HCT116 (cell line): ENCODE measurements around the gene ATG5. TPM values are rescaled to one million over a fixed set of nuclear protein-coding genes. Genes with fewer than 3 reads are reported as not detected.

Experiments used
- ATAC-seq: fragments of 200-7000 bp; cut with Tn5 transposase; 2 replicates; pipeline ENCODE4 v1.9.1; 2020; ENCODE audit warnings: mild to moderate bottlenecking, moderate library complexity
- BruUV-seq: library from RNA; stranded (reverse); fragments of 400-500 nt; replicated peaks from 2 replicates; lab custom pipeline; 2021; lab: Mats Ljungman, UMichigan
- CTCF ChIA-PET: fragments of 300-600 bp; sonication (Branson Sonifier 250); formaldehyde crosslinking; loops from one replicate; lab custom pipeline; 2021; ENCODE audit warnings: antibody characterized with exemption; lab: Charles Lee
- POLR2A ChIA-PET: fragments of 300-600, 350-600 bp; sonication (Branson Sonifier 250); formaldehyde crosslinking; loops from one replicate; lab custom pipeline; 2021; ENCODE audit warnings: antibody characterized with exemption; lab: Charles Lee
- RAD21 ChIA-PET, 2 experiments: fragments of 300-600 bp; sonication (Branson Sonifier 250); formaldehyde crosslinking; loops; one replicate each; lab custom pipeline; 2023; ENCODE audit warnings: low total read pairs in 2 of 2; ENCODE audit not compliant: uncharacterized antibody in 2 of 2, unreplicated experiment in 2 of 2, low non-redundant PET in 1 of 2; lab: Charles Lee
- DNase-seq: peaks from one replicate; pipeline ENCODE4 v3.0.0-alpha.2; 2010; ENCODE audit warnings: low read depth, low spot score
- H2AFZ ChIP-seq: fragments of 200-600 bp; shearing (Covaris generic), sonication (generic); 2 replicates; pipeline ENCODE4 v1.6.1; 2017; ENCODE audit warnings: low read depth, mixed run types, mixed read lengths, antibody characterized with exemption, low read length; ENCODE audit not compliant: poor library complexity, severe bottlenecking
- H3K27ac ChIP-seq: 2 replicates; pipeline ENCODE4 v1.5.1; 2012; ENCODE audit warnings: low read depth, low read length
- H3K27me3 ChIP-seq: fragments of 200-600 bp; sonication (generic); 2 replicates; pipeline ENCODE4 v1.6.1; 2016; ENCODE audit warnings: mixed run types, low read length, mixed read lengths; ENCODE audit not compliant: insufficient read depth
- H3K36me3 ChIP-seq, 2 experiments: fragments of 200-500 bp in 1 of 2; fragments of 200-600 bp in 1 of 2; sonication (Bioruptor generic) in 1 of 2; sonication (generic) in 1 of 2; 2 replicates each; pipeline versions ENCODE4 v1.5.1 to v1.6.1; 2014 to 2016; ENCODE audit warnings: low read length in 2 of 2, inconsistent platforms in 1 of 2, mixed read lengths in 1 of 2, mixed run types in 1 of 2; ENCODE audit not compliant: insufficient read depth in 2 of 2, control insufficient read depth in 1 of 2
- H3K4me1 ChIP-seq, 2 experiments: fragments of 200-600 bp in 1 of 2; sonication (generic) in 1 of 2; 2 replicates each; pipeline versions ENCODE4 v1.5.1 to v1.6.1; 2012 to 2017; ENCODE audit warnings: low read length in 2 of 2, inconsistent platforms in 1 of 2, mild to moderate bottlenecking in 1 of 2, mixed read lengths in 1 of 2, mixed run types in 1 of 2, moderate library complexity in 1 of 2; ENCODE audit not compliant: insufficient read depth in 2 of 2, control insufficient read depth in 1 of 2
- H3K4me2 ChIP-seq: fragments of 200-600 bp; sonication (generic); 2 replicates; pipeline ENCODE4 v1.6.1; 2017; ENCODE audit warnings: mixed run types, low read length, mixed read lengths
- H3K4me3 ChIP-seq, 2 experiments: fragments of 200-600 bp in 1 of 2; sonication (generic) in 1 of 2; replicated peaks in 1 of 2; 2 replicates each; pipeline ENCODE4 v1.5.1; 2011 to 2016; ENCODE audit warnings: low read length in 2 of 2, control low read depth in 1 of 2, low read depth in 1 of 2, mild to moderate bottlenecking in 1 of 2, mixed read lengths in 1 of 2, mixed run types in 1 of 2
- H3K79me2 ChIP-seq: fragments of 200-600 bp; sonication (generic); 2 replicates; pipeline ENCODE4 v1.6.1; 2017; ENCODE audit warnings: mild to moderate bottlenecking, mixed run types, low read length, moderate library complexity, mixed read lengths; ENCODE audit not compliant: insufficient read depth
- H3K9ac ChIP-seq: fragments of 200-600 bp; sonication (generic); 2 replicates; pipeline ENCODE4 v1.6.1; 2016; ENCODE audit warnings: low read length, mixed read lengths
- H3K9me2 ChIP-seq: fragments of 200-600 bp; sonication (generic), shearing (Covaris generic); 2 replicates; pipeline ENCODE4 v1.6.1; 2017; ENCODE audit warnings: mixed run types, mild to moderate bottlenecking, moderate library complexity; ENCODE audit not compliant: insufficient read depth
- H3K9me3 ChIP-seq, 2 experiments: fragments of 200-500 bp in 1 of 2; fragments of 200-600 bp in 1 of 2; sonication (Bioruptor generic) in 1 of 2; sonication (generic) in 1 of 2; 2 replicates each; pipeline ENCODE4 v1.6.1; 2014 to 2017; ENCODE audit warnings: low read length in 2 of 2, mixed read lengths in 2 of 2, inconsistent platforms in 1 of 2, low read depth in 1 of 2, mild to moderate bottlenecking in 1 of 2, mixed run types in 1 of 2, moderate library complexity in 1 of 2; ENCODE audit not compliant: control insufficient read depth in 1 of 2, insufficient read depth in 1 of 2
- H4K20me1 ChIP-seq: fragments of 200-600 bp; sonication (generic), shearing (Covaris generic); 2 replicates; pipeline ENCODE4 v1.6.1; 2017; ENCODE audit warnings: mixed run types, mild to moderate bottlenecking, moderate library complexity; ENCODE audit not compliant: insufficient read depth
- CEBPB ChIP-seq: IDR thresholded peaks from 2 replicates; pipeline ENCODE4 v1.6.1; 2012; ENCODE audit warnings: low read depth
- EGR1 ChIP-seq: IDR thresholded peaks from 2 replicates; pipeline ENCODE4 v1.6.1; 2012; ENCODE audit warnings: low read depth
- ELF1 ChIP-seq: IDR thresholded peaks from 2 replicates; pipeline ENCODE4 v1.6.1; 2012; ENCODE audit warnings: low read depth, borderline replicate concordance
- EZH2 ChIP-seq: fragments of 200-600 bp; sonication (generic); IDR thresholded peaks from 2 replicates; pipeline ENCODE4 v1.6.1; 2017; ENCODE audit warnings: antibody characterized with exemption, mixed run types
- FOSL1 ChIP-seq: IDR thresholded peaks from 2 replicates; pipeline ENCODE4 v1.6.1; 2012; ENCODE audit warnings: low read depth
- JUND ChIP-seq: IDR thresholded peaks from 2 replicates; pipeline ENCODE4 v1.6.1; 2012
- POLR2A ChIP-seq: IDR thresholded peaks from 2 replicates; pipeline ENCODE4 v1.7.0; 2011; ENCODE audit warnings: borderline replicate concordance; ENCODE audit not compliant: insufficient read depth, insufficient read length; ENCODE audit errors: extremely low read depth
- RAD21 ChIP-seq: IDR thresholded peaks from 2 replicates; pipeline ENCODE4 v1.6.1; 2012; ENCODE audit warnings: low read depth, mild to moderate bottlenecking
- REST ChIP-seq: IDR thresholded peaks from 2 replicates; pipeline ENCODE4 v1.6.1; 2012; ENCODE audit warnings: low read depth
- SIN3A ChIP-seq: IDR thresholded peaks from 2 replicates; pipeline ENCODE4 v1.6.1; 2012; ENCODE audit warnings: low read depth
- YY1 ChIP-seq: IDR thresholded peaks from 2 replicates; pipeline ENCODE4 v1.6.1; 2011; ENCODE audit warnings: low read length, low read depth, moderate library complexity, mild to moderate bottlenecking; ENCODE audit not compliant: insufficient replicate concordance; ENCODE audit errors: extremely low read depth
- ZNF274 ChIP-seq: fragments of 200-500 bp; sonication (Bioruptor generic); IDR thresholded peaks from 2 replicates; pipeline ENCODE4 v1.6.1; 2014; ENCODE audit warnings: mild to moderate bottlenecking, low read depth, low read length, inconsistent platforms
- intact Hi-C: fragments of 100-400 bp; cut with micrococcal nuclease; formaldehyde crosslinking; loops from 2 replicates; pipeline ENCODE4 v1.10.0; 2022
- total RNA-seq: library from RNA; stranded (reverse); gene quantifications from one replicate; pipeline ENCODE4 v1.2.1, GENCODE V29; 2021; ENCODE audit not compliant: unreplicated experiment

Gene ATG5
- total RNA-seq, 1 experiment from 2014 or later, result 39.6 TPM

GRCh38 chr6:106286746-106287145, 38.8 kb downstream of the ATG5 start:
- TF ChIP-seq REST (no peak), EGR1 (no peak), ELF1 (no peak), YY1 (no peak), POLR2A (no peak), FOSL1 (no peak), JUND (no peak), RAD21 (no peak)
- Histone ChIP-seq H3K9ac (no peak overlapping the region), H3K4me2 (no peak overlapping the region), H3K36me3 (peaks cover 3 to 15% of the 10 kb centered on the region in 2 experiments; a peak in 3 of 4 replicates), H3K4me1 (no peaks in the 10 kb centered on the region), H3K79me2 (peaks cover 67% of the 10 kb centered on the region), H3K9me2 (no peaks in the 10 kb centered on the region), H2AFZ (no peak overlapping the region), H3K9me3 (peaks cover 0 to 3% of the 10 kb centered on the region in 2 experiments; a peak in 1 of 4 replicates), H4K20me1 (no peaks in the 10 kb centered on the region), H3K27ac (no peak overlapping the region), H3K4me3 (no peak overlapping the region), H3K27me3 (no peaks in the 10 kb centered on the region)
- intact Hi-C loops, result no loop called here
- CTCF ChIA-PET, result no interaction called here
- RAD21 ChIA-PET, result no interaction called here
- no TSS peak for BruUV-seq
- ATAC-seq (no peak), DNase-seq (no peak)
- POLR2A ChIA-PET, result no interaction called here

GRCh38 chr6:106283481-106283880, 42.1 kb downstream of the ATG5 start:
- no peak for ATAC-seq
- Histone ChIP-seq H3K4me3 (no peak overlapping the region), H3K9me2 (no peaks in the 10 kb centered on the region), H3K9ac (no peak overlapping the region), H3K27me3 (no peaks in the 10 kb centered on the region), H3K27ac (no peak overlapping the region), H3K4me1 (no peaks in the 10 kb centered on the region), H2AFZ (no peak overlapping the region), H4K20me1 (no peaks in the 10 kb centered on the region), H3K4me2 (no peak overlapping the region), H3K9me3 (no peaks in the 10 kb centered on the region), H3K36me3 (0 out of 4 replicates have a peak, but pooled peaks cover 0 to 4% of the 10 kb centered on the region in 2 experiments), H3K79me2 (peaks cover 54% of the 10 kb centered on the region)
- POLR2A ChIA-PET, result no interaction called here
- no TSS peak for BruUV-seq
- intact Hi-C loops, result no loop called here
- RAD21 ChIA-PET, result no interaction called here
- no peak for TF ChIP-seq CEBPB
- TF ChIP-seq JUND, result no peak
- TF ChIP-seq SIN3A, result no peak
- TF ChIP-seq EGR1, result no peak
- no peak for TF ChIP-seq ZNF274
- TF ChIP-seq EZH2, result no peak
- no peak for TF ChIP-seq YY1
- DNase-seq, result no peak
- CTCF ChIA-PET, result no interaction called here
